GM12864 (cell line): ENCODE results near the gene CEP57L1.
"Not testable (repeated sequence)": the region's sequence is repeated elsewhere in the genome, so short reads cannot be mapped to it uniquely, and the experiment has no call there.

Experiments used
- DNase-seq: peaks from one replicate; pipeline ENCODE4 v3.0.0-alpha.2; 2011; ENCODE audit warnings: low read depth
- H3K4me3 ChIP-seq: 2 replicates; pipeline ENCODE4 v1.5.1; 2011; ENCODE audit warnings: mild to moderate bottlenecking, low read depth, low read length, control low read depth
- TF ChIP-seq, protein P1 (sequence below): IDR thresholded peaks from 2 replicates; pipeline ENCODE4 v1.5.1; 2011; ENCODE audit warnings: low read depth, mild to moderate bottlenecking, moderate library complexity, low read length, control low read depth, inconsistent platforms; ENCODE audit errors: missing control alignments

CEP57L1 gene

DNA sequence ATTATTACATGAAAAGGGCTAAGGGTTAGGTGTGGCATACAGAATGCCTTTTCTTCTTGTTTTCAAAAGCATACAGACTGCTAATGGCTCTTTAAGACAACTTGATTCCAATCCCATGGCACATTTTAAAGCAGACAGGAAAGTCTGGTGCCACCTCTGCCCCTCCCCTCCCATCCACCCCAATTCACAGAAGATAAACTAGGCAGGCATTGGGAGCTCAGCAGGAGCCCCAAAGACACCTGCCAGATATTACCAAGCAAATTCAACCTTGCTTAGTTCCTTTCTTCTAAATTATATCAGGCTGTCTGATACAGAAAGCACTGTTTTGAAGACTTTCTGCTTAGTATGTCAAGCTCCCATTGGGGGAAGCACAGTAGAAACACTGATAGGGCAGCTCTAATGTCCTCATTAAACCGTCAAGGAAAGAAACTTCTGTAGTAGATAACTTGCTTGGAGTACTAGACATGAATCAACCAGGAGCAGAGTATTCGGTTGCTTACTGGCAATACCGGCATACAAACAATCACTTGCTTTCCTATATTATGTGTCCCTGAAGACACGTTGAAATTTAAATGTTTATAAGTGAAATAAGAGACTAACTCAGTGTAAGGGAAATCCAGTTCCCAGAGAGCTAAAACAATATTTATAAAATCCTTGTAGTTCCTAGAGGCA is 13.7 kb upstream of the CEP57L1 start:
- DNase-seq = no peak
- no peak overlapping the region for H3K4me3 ChIP-seq
- TF ChIP-seq, protein P1, sequence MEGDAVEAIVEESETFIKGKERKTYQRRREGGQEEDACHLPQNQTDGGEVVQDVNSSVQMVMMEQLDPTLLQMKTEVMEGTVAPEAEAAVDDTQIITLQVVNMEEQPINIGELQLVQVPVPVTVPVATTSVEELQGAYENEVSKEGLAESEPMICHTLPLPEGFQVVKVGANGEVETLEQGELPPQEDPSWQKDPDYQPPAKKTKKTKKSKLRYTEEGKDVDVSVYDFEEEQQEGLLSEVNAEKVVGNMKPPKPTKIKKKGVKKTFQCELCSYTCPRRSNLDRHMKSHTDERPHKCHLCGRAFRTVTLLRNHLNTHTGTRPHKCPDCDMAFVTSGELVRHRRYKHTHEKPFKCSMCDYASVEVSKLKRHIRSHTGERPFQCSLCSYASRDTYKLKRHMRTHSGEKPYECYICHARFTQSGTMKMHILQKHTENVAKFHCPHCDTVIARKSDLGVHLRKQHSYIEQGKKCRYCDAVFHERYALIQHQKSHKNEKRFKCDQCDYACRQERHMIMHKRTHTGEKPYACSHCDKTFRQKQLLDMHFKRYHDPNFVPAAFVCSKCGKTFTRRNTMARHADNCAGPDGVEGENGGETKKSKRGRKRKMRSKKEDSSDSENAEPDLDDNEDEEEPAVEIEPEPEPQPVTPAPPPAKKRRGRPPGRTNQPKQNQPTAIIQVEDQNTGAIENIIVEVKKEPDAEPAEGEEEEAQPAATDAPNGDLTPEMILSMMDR = no peak

DNA sequence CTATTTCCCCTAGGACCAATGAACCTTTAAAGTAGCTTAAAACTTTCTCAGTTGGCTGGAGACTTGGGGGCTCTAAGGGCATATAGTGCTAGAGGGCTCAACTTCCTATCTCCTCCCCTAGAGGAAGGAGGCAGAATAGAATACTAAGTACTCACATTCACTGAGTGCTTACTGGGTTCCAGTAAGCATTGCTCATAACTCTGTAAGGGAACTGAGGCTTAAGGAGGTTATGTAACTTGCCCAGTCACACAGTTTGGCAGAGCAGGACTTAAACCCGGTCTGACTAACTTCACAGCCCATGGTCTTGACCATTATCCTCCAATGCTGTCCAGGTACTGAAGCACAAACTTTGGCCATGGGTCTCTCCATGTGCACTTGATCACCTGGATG is 13.1 kb upstream of the CEP57L1 start:
- TF ChIP-seq, protein P1 = peak; percentile 11
- no peak for DNase-seq
- H3K4me3 ChIP-seq = no peak overlapping the region

DNA sequence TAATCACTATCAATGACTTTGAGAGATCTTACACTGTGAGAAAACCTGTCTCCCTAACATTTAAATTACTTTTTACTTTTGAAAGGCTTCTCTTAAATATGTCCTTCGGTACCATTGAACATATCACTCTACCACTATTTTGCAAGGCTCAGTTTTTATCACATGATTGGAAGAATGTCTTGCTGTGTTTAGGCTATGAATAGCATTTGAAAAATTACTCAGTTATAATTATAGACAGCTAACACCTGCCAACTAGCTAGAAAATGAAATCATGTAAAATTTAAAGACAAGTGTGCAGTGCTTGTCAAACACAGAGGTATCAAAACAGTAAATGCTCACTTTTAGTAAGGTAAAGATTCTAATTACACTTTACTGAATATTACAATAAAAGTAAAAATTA is 11.7 kb upstream of the CEP57L1 start:
- H3K4me3 ChIP-seq = no peak overlapping the region
- TF ChIP-seq, protein P1 = no peak
- no peak for DNase-seq

DNA sequence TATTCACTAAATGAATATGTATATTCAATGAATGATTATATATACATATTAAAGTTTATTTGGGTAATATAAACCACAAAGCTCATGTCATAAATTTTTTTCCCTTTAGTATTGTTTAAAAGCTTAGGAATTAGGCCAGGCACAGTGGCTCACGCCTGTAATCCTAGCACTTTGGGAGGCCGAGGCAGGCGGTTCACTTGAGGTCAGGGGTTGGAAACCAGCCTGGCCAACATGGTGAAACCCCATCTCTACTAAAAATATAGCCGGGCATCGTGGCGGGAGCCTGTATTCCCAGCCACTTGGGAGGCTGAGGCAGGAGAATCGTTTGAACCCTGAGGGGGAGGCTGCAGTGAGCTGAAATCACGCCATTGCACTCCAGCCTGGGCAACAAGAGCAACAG is 11.2 kb upstream of the CEP57L1 start:
- H3K4me3 ChIP-seq, DNase-seq: not testable (repeated sequence)

DNA sequence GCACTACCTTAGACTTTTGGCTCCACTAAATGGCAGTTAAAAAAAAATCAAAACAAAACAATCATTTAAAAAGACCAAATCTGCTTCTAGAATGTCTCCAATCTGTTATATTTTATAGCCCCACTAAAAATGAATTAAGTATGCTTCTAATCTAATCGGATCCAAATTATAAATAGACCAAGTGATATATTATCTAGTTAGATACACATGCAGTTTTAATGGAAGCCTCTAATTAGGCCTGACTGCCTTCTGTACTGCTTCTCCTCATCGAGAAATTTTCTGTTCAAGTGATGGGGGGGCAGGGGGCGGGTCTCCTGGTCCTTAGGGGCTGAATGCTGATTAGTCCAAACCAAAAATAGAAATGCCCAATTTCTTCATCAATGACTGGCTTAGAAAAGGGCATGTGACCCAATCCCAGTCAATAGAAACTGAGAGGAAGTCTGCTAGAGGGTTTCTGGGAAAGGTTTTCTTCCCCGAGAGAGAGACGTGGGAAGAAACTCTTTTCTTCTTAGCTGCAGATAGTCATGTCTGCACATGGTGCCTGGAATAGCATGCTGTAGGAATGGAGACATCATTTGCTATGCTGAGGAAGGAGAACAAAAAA is 7.5 kb upstream of the CEP57L1 start:
- no peak for DNase-seq
- TF ChIP-seq, protein P1 = no peak
- no peak overlapping the region for H3K4me3 ChIP-seq

DNA sequence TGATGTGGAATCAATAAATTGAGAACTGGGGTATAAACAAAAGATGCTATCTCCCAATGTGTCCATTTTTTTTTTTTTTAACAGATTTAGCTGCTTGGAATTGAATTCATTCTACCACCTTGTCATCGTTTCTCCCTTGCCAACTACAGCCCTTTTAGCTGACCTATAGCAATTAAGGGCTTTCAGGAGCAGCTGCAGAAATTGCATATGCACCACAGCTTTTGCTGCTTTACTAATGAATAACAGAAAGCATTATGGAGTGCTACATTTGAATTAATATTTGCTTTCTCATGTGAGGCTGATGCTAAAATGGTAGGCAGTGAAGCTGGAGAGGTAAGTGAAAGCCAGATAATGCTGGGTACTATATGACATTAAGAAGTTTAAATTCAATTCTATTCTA is 6.3 kb upstream of the CEP57L1 start:
- TF ChIP-seq, protein P1 = no peak
- DNase-seq = no peak
- H3K4me3 ChIP-seq = no peak overlapping the region

DNA sequence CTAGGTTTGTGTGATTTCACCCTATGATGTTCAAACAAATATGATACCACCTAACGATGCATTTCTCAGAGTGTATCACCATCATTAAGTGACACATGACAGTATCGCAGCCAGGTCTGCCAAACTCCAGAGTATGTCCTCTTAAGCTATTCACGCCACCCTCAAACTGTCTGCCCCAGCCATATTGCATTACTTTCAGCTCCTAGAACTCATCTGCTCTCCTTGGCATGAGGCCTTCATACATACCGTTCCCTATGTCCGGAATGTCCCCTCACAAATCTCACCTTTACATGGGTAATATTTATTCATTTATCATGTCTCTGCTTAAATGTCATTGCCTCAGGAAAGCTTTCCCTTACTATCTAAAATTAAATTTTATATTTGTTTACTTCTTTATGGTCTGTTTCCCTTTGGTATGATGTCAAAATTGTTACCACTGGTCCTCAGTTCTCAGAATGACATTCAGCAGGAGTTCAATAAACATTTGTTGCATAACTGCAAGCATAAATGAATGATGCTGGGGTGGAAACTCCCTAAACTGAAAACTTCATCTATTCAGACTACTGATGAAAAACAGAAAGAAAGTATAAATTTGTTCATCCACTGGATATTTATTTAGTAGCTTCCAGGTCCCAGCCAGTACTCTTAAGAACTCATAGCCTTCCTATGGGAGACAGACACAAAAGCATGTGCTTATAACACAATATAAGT is 3.8 kb upstream of the CEP57L1 start:
- TF ChIP-seq, protein P1 = no peak
- no peak for DNase-seq
- no peak overlapping the region for H3K4me3 ChIP-seq
